A549 (cell line): ENCODE results near the gene EML2. TPM values are rescaled to one million over a fixed set of nuclear protein-coding genes. Genes with fewer than 3 reads are reported as not detected.

Experiments used
- ATAC-seq, 2 experiments: fragments of 200-7000 bp in 1 of 2; fragments of >200 bp in 1 of 2; cut with Nextera tagmentation in 1 of 2; cut with Tn5 transposase in 1 of 2; 3 replicates each; pipeline versions ENCODE4 v1.8.0 to v1.9.1; 2018 to 2020; ENCODE audit warnings: mild to moderate bottlenecking in 1 of 2, moderate library complexity in 1 of 2
- CTCF ChIA-PET: fragments of 300-600 bp; sonication (Branson Sonifier 250); formaldehyde crosslinking; extraction: SDS; loops from one replicate; lab custom pipeline; 2021; ENCODE audit warnings: antibody characterized with exemption, inconsistent platforms; lab: Yijun Ruan, JAX
- POLR2A ChIA-PET: fragments of 350-600 bp; formaldehyde crosslinking; extraction: SDS; loops from one replicate; lab custom pipeline; 2021; ENCODE audit warnings: antibody characterized with exemption, inconsistent platforms; lab: Yijun Ruan, JAX
- DNase-seq, 2 experiments: peaks; one replicate each; pipeline versions ENCODE4 v3.0.0 to v3.0.0-alpha.2; 2011 to 2016; ENCODE audit warnings: low read depth in 1 of 2, low spot score in 1 of 2
- FAIRE-seq: peaks from 2 replicates; lab custom pipeline; 2011; peaks lifted over from hg19 to GRCh38; lab: Jason Lieb, UNC
- H3K27ac ChIP-seq, 2 experiments: fragments of >200 bp; sonication (Bioruptor Twin); formaldehyde crosslinking; 3 replicates each; pipeline ENCODE4 v1.5.1; 2016 to 2017
- H3K4me1 ChIP-seq: fragments of >200 bp; sonication (Bioruptor Twin); formaldehyde crosslinking; 3 replicates; pipeline ENCODE4 v1.6.1; 2016
- H3K4me2 ChIP-seq: fragments of >200 bp; sonication (Bioruptor Twin); formaldehyde crosslinking; 3 replicates; pipeline ENCODE4 v1.6.1; 2016
- H3K4me3 ChIP-seq: fragments of >200 bp; sonication (Bioruptor Twin); formaldehyde crosslinking; 3 replicates; pipeline ENCODE4 v1.5.1; 2016
- H3K9me3 ChIP-seq: fragments of >200 bp; sonication (Bioruptor Twin); formaldehyde crosslinking; 3 replicates; pipeline ENCODE4 v1.6.1; 2016
- BHLHE40 ChIP-seq: IDR thresholded peaks from 2 replicates; pipeline ENCODE4 v1.6.1; 2012; ENCODE audit warnings: low read depth, low read length, inconsistent platforms
- CBX2 ChIP-seq: fragments of 200-600 bp; sonication (generic); IDR thresholded peaks from 2 replicates; pipeline ENCODE4 v1.6.1; 2016; ENCODE audit warnings: low read depth, mild to moderate bottlenecking, borderline replicate concordance
- EHF ChIP-seq: fragments of 250-450 bp; sonication (Bioruptor Pico); IDR thresholded peaks from 2 replicates; pipeline ENCODE4 v1.5.0; 2020; ENCODE audit warnings: mild to moderate bottlenecking
- EP300 ChIP-seq, 2 experiments: fragments of >200 bp; sonication (Bioruptor Twin); formaldehyde crosslinking; IDR thresholded peaks; 2 replicates in 1 of 2; 3 replicates in 1 of 2; pipeline ENCODE4 v1.6.1; 2016 to 2017
- FOSL2 ChIP-seq, 2 experiments: fragments of 450-650 bp in 1 of 2; fragments of >200 bp in 1 of 2; sonication (Bioruptor Twin) in 1 of 2; formaldehyde crosslinking; IDR thresholded peaks; 2 replicates each; pipeline versions ENCODE4 v1.5.0 to v1.6.1; 2016 to 2020; ENCODE audit warnings: mild to moderate bottlenecking in 1 of 2, moderate library complexity in 1 of 2
- HEYL ChIP-seq: fragments of 250-450 bp; sonication (Bioruptor Pico); IDR thresholded peaks from 2 replicates; pipeline ENCODE4 v1.8.0; 2021; ENCODE audit warnings: mild to moderate bottlenecking, moderate library complexity
- JUNB ChIP-seq: fragments of >200 bp; sonication (Bioruptor Twin); formaldehyde crosslinking; IDR thresholded peaks from 2 replicates; pipeline ENCODE4 v1.6.1; 2016
- KDM1A ChIP-seq: fragments of 200-600 bp; sonication (generic); IDR thresholded peaks from 2 replicates; pipeline ENCODE4 v1.6.1; 2016; ENCODE audit warnings: low read depth, mild to moderate bottlenecking
- MYC ChIP-seq: IDR thresholded peaks from 2 replicates; pipeline ENCODE4 v1.6.1; 2012; ENCODE audit warnings: mild to moderate bottlenecking, inconsistent platforms, low read length, improper control_type of control experiment, borderline replicate concordance
- NR3C1 ChIP-seq: fragments of >200 bp; sonication (Bioruptor Twin); formaldehyde crosslinking; IDR thresholded peaks from 3 replicates; pipeline ENCODE4 v1.6.1; 2017
- POLR2AphosphoS2 ChIP-seq: conservative IDR thresholded peaks from 2 replicates; pipeline ENCODE4 v1.6.1; 2012; ENCODE audit warnings: low read length, improper control_type of control experiment, inconsistent platforms
- RAD21 ChIP-seq, 2 experiments: fragments of >200 bp in 1 of 2; sonication (Bioruptor Twin) in 1 of 2; formaldehyde crosslinking in 1 of 2; IDR thresholded peaks in 1 of 2; conservative IDR thresholded peaks in 1 of 2; 2 replicates in 1 of 2; 3 replicates in 1 of 2; pipeline ENCODE4 v1.6.1; 2012 to 2018; ENCODE audit warnings: inconsistent platforms in 1 of 2
- RARB ChIP-seq: fragments of 250-450 bp; sonication (Bioruptor Pico); IDR thresholded peaks from 2 replicates; pipeline ENCODE4 v1.8.0; 2021; ENCODE audit warnings: mild to moderate bottlenecking, moderate library complexity
- SMC3 ChIP-seq: fragments of >200 bp; sonication (Bioruptor Twin); formaldehyde crosslinking; IDR thresholded peaks from 3 replicates; pipeline ENCODE4 v1.6.1; 2018; ENCODE audit warnings: inconsistent platforms
- SREBF2 ChIP-seq: fragments of 450-650 bp; IDR thresholded peaks from 2 replicates; pipeline ENCODE4 v1.6.1; 2014; ENCODE audit warnings: mild to moderate bottlenecking, moderate library complexity
- TFCP2L1 ChIP-seq: fragments of 250-450 bp; sonication (Bioruptor Pico); IDR thresholded peaks from 2 replicates; pipeline ENCODE4 v1.5.0; 2021; ENCODE audit warnings: mild to moderate bottlenecking
- WGBS: methylation state at CpG from one replicate; pipeline ENCODE4 v1.1.6; 2017; ENCODE audit errors: missing lambda C conversion rate; 5-methylcytosine and 5-hydroxymethylcytosine counted together
- polyA plus RNA-seq, 4 experiments: library from polyadenylated mRNA; depleted of rRNA in 3 of 4; stranded (reverse); fragments of >200 nt; fragmentation: RNase III in 1 of 4; extraction: RNeasy Plus Mini Kit Qiagen cat#74134 plus additional on column Dnase treatment in 1 of 4; gene quantifications; 2 replicates in 3 of 4; 3 replicates in 1 of 4; pipeline ENCODE4 v1.2.3, GENCODE V29; 2011 to 2017
- TF ChIP-seq, protein P1 (sequence below): fragments of 250-450 bp; sonication (Bioruptor Pico); IDR thresholded peaks from 2 replicates; pipeline ENCODE4 v1.5.0; 2021; ENCODE audit warnings: mild to moderate bottlenecking, moderate library complexity, borderline replicate concordance
- TF ChIP-seq, protein P2 (sequence below): fragments of >200 bp; sonication (Bioruptor Twin); formaldehyde crosslinking; IDR thresholded peaks from 3 replicates; pipeline ENCODE4 v1.6.1; 2016
- TF ChIP-seq, protein P3 (sequence below): IDR thresholded peaks from 2 replicates; pipeline ENCODE4 v1.6.1; 2012; ENCODE audit warnings: low read depth, borderline replicate concordance
- TF ChIP-seq, protein P4 (sequence below): IDR thresholded peaks from 2 replicates; pipeline ENCODE4 v1.6.1; 2012
- TF ChIP-seq, protein P5 (sequence below): fragments of 450-650 bp; IDR thresholded peaks from 2 replicates; pipeline ENCODE4 v1.6.1; 2014; ENCODE audit warnings: antibody characterized with exemption
- TF ChIP-seq, protein P6 (sequence below): fragments of 200-600 bp; sonication (generic); IDR thresholded peaks from 2 replicates; pipeline ENCODE4 v1.6.1; 2016; ENCODE audit warnings: antibody characterized with exemption, mild to moderate bottlenecking, moderate library complexity

The EML2 gene
- polyA plus RNA-seq, 2 of the 4 experiments (the other 2 are of a cell fraction): 22.7 to 25.9 TPM

DNA sequence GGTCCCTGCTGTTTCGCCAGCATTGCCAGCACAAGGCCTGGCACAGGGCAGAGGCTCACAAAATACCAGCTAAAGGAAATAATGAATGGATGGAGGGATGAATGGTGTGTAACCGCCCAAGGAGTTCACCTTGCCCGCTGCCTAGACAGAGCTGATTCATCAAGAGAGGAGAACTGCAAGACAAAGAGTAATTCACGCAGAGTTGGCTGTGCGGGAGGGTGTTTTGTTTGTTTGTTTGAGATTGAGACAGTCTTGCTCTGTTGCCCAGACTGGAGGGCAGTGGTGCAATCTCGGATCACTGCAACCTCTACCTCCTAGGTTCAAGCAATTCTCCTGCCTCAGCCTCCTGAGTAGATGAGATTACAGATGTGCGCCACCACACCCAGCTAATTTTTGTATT is 57.6 kb downstream of the EML2 start:
- peak overlapping the region; percentile 23 to 58; a peak in 4 of 6 replicates for H3K27ac ChIP-seq
- peak in 1 of 2 experiments; percentile 66 for DNase-seq
- H3K9me3 ChIP-seq: no peaks in the 10 kb centered on the region
- 65% methylated on average over 7 of the region's 7 CpGs for WGBS
- no peak for ATAC-seq
- peaks cover 42% of the 10 kb centered on the region for H3K4me1 ChIP-seq
- no peak overlapping the region for H3K4me3 ChIP-seq
- POLR2A ChIA-PET: interaction anchor here (0.6 kb wide), 1 partner anchor 489 kb away, joined by 3 read pairs; no protein-coding TSS in a partner anchor
- no peak for TF ChIP-seq KDM1A
- TF ChIP-seq, protein P1, sequence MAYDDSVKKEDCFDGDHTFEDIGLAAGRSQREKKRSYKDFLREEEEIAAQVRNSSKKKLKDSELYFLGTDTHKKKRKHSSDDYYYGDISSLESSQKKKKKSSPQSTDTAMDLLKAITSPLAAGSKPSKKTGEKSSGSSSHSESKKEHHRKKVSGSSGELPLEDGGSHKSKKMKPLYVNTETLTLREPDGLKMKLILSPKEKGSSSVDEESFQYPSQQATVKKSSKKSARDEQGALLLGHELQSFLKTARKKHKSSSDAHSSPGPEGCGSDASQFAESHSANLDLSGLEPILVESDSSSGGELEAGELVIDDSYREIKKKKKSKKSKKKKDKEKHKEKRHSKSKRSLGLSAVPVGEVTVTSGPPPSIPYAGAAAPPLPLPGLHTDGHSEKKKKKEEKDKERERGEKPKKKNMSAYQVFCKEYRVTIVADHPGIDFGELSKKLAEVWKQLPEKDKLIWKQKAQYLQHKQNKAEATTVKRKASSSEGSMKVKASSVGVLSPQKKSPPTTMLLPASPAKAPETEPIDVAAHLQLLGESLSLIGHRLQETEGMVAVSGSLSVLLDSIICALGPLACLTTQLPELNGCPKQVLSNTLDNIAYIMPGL (CRISPR knock-in tag): no peak
- no peak for TF ChIP-seq JUNB
- TF ChIP-seq FOSL2 (IDR thresholded peaks at IDR 0.05): no peak
- TF ChIP-seq FOSL2 (CRISPR knock-in tag; IDR thresholded peaks at IDR 0.05): peak; percentile 48; the same call in 1 of the 2 replicates
- TF ChIP-seq, protein P2, sequence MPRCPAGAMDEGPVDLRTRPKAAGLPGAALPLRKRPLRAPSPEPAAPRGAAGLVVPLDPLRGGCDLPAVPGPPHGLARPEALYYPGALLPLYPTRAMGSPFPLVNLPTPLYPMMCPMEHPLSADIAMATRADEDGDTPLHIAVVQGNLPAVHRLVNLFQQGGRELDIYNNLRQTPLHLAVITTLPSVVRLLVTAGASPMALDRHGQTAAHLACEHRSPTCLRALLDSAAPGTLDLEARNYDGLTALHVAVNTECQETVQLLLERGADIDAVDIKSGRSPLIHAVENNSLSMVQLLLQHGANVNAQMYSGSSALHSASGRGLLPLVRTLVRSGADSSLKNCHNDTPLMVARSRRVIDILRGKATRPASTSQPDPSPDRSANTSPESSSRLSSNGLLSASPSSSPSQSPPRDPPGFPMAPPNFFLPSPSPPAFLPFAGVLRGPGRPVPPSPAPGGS: no peak
- FAIRE-seq: no peak
- CTCF ChIA-PET: interaction anchor here (0.9 to 10.5 kb wide), 6 partner anchors 12 to 142 kb away, joined by 3 to 91 read pairs (median 4); partner anchors contain the start of gene EML2
- no peak overlapping the region for H3K4me2 ChIP-seq

DNA sequence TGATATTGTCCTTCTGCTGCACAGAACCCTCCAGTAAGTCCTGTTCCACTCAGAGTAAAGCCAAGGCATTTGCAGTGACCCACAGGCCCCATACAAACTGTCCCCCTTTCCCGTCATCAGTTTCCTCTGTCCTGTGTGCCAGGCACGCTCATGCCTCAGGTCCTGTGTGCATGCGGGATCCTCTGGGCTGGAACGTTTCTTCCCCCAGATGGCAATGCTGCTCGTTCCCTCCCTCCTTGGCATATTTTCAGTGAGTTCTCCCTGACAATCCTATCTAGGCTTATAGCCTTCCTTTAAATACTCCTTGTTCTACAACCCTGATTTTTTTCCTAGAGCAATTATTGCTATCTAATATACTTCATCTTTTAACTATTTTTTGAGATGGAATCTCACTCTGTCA is 60.3 kb downstream of the EML2 start:
- ChIA-PET CTCF (interaction anchor here (1.1 to 1.3 kb wide), 3 partner anchors 9 to 37 kb away, joined by 3 to 4 read pairs (median 3); no protein-coding TSS in a partner anchor), POLR2A (no interaction called here)
- Histone ChIP-seq H3K4me2 (peak overlapping the region; percentile 78), H3K9me3 (no peaks in the 10 kb centered on the region), H3K27ac (peak overlapping the region; percentile 79 to 85), H3K4me3 (no peak overlapping the region), H3K4me1 (peaks cover 53% of the 10 kb centered on the region)
- FAIRE-seq (no peak), DNase-seq (no peak), ATAC-seq (no peak)
- WGBS: 90% methylated on average over 5 of the region's 5 CpGs
- TF ChIP-seq EP300 (IDR thresholded peaks at IDR 0.05) (no peak), RARB (CRISPR knock-in tag) (no peak), TFCP2L1 (CRISPR knock-in tag) (no peak), SREBF2 (no peak), CBX2 (no peak), POLR2AphosphoS2 (no peak), MYC (no peak)

DNA sequence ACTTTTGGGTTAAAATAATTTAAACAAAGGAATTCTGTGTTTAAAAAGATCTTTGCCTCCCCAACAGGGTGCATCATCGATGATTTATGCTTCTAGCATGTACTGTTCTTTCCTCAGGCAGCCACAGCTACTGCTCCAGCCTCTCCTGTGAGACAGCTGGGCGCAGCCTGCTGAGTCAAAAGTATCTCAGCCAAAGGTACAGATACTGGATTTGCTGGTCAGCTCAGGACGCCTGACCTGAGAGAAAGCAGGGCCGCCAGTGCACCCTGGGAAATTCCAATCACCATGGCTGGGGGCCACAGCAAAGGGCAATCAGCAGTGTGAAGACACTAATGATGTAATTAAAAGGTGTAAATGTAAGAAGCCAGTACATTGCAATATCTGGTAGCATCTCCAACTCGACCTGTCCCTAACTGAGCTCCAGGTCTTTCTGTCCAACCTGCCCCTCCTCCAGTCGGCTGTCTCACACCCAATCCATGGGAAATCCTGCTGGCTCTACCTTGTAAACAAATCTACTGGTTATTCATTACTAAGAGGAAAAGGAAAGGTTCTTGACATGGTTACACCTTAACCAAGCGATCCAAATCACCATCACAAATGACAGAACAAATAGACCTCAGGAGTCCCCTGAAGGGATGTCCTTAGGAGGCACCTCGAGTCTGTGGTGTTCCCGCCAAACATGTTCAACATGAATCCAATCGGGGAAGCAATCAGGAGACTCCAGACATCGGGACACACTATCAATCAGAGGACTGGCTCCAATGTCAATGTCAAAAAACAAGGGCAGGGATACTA is 61.9 kb downstream of the EML2 start:
- H3K4me3 ChIP-seq: 0 out of 3 replicates have a peak overlapping the region, but pooled peaks have one; percentile 2
- WGBS: under 1% methylated on average over 11 of the region's 11 CpGs
- CTCF ChIA-PET: interaction anchor here (1.0 to 6.4 kb wide), 9 partner anchors 8 to 150 kb away, joined by 3 to 46 read pairs (median 4); no protein-coding TSS in a partner anchor
- TF ChIP-seq NR3C1 (no peak), HEYL (CRISPR knock-in tag) (no peak), SREBF2 (no peak), KDM1A (no peak), BHLHE40 (no peak), EHF (CRISPR knock-in tag) (no peak), SMC3 (peak; percentile 25; the same call in 2 of the 3 replicates), RAD21 (conservative IDR thresholded peaks at IDR 0.05 in 1 of 2, IDR thresholded peaks at IDR 0.05 in 1 of 2) (peak in 1 of 2 experiments; percentile 36; a peak in 1 of 5 replicates)
- TF ChIP-seq, protein P3, sequence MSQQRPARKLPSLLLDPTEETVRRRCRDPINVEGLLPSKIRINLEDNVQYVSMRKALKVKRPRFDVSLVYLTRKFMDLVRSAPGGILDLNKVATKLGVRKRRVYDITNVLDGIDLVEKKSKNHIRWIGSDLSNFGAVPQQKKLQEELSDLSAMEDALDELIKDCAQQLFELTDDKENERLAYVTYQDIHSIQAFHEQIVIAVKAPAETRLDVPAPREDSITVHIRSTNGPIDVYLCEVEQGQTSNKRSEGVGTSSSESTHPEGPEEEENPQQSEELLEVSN: peak; percentile 88; the same call in 1 of the 2 replicates
- TF ChIP-seq, protein P4, sequence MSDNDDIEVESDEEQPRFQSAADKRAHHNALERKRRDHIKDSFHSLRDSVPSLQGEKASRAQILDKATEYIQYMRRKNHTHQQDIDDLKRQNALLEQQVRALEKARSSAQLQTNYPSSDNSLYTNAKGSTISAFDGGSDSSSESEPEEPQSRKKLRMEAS: peak; percentile 67; the same call in 1 of the 2 replicates
- TF ChIP-seq, protein P5, sequence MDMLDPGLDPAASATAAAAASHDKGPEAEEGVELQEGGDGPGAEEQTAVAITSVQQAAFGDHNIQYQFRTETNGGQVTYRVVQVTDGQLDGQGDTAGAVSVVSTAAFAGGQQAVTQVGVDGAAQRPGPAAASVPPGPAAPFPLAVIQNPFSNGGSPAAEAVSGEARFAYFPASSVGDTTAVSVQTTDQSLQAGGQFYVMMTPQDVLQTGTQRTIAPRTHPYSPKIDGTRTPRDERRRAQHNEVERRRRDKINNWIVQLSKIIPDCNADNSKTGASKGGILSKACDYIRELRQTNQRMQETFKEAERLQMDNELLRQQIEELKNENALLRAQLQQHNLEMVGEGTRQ: no peak
- TF ChIP-seq, protein P6, sequence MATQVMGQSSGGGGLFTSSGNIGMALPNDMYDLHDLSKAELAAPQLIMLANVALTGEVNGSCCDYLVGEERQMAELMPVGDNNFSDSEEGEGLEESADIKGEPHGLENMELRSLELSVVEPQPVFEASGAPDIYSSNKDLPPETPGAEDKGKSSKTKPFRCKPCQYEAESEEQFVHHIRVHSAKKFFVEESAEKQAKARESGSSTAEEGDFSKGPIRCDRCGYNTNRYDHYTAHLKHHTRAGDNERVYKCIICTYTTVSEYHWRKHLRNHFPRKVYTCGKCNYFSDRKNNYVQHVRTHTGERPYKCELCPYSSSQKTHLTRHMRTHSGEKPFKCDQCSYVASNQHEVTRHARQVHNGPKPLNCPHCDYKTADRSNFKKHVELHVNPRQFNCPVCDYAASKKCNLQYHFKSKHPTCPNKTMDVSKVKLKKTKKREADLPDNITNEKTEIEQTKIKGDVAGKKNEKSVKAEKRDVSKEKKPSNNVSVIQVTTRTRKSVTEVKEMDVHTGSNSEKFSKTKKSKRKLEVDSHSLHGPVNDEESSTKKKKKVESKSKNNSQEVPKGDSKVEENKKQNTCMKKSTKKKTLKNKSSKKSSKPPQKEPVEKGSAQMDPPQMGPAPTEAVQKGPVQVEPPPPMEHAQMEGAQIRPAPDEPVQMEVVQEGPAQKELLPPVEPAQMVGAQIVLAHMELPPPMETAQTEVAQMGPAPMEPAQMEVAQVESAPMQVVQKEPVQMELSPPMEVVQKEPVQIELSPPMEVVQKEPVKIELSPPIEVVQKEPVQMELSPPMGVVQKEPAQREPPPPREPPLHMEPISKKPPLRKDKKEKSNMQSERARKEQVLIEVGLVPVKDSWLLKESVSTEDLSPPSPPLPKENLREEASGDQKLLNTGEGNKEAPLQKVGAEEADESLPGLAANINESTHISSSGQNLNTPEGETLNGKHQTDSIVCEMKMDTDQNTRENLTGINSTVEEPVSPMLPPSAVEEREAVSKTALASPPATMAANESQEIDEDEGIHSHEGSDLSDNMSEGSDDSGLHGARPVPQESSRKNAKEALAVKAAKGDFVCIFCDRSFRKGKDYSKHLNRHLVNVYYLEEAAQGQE: no peak

More for the DNA sequence above, 61.9 kb downstream of the EML2 start:
- FAIRE-seq: peak; percentile 82
- POLR2A ChIA-PET: interaction anchor here (1.0 to 1.9 kb wide), 2 partner anchors 64 to 94 kb away, joined by 3 to 10 read pairs; no protein-coding TSS in a partner anchor
- Histone ChIP-seq H3K27ac (peak overlapping the region; percentile 79 to 85), H3K9me3 (no peaks in the 10 kb centered on the region), H3K4me1 (peaks cover 52% of the 10 kb centered on the region), H3K4me2 (peak overlapping the region; percentile 78)
- peak; percentile 95 to 97 for ATAC-seq
- DNase-seq: peak; percentile 82 to 91
